K562 (cell line): ENCODE measurements around the gene TIMP2. TPM values are rescaled to one million over a fixed set of nuclear protein-coding genes. Genes with fewer than 3 reads are reported as not detected.
A peak's percentile ranks its signal among the peaks of the same experiment; 100 is the strongest.

Experiments
- BHLHE40 ChIP-seq: IDR thresholded peaks from 2 replicates; pipeline ENCODE4 v1.6.1; 2011; ENCODE audit warnings: low read length, improper control_type of control experiment
- POLR3A ChIP-seq: IDR thresholded peaks from 2 replicates; pipeline ENCODE4 v1.6.1; 2011; ENCODE audit warnings: borderline replicate concordance, mild to moderate bottlenecking, moderate library complexity; ENCODE audit not compliant: insufficient read length, insufficient read depth; ENCODE audit errors: extremely low read depth
- ZFP36 ChIP-seq: fragments of 150-350 bp; IDR thresholded peaks from 2 replicates; pipeline ENCODE4 v1.6.1; 2018; ENCODE audit warnings: low read length, low read depth; ENCODE audit not compliant: partially characterized antibody
- ZNF75A ChIP-seq: fragments of 450-650 bp; formaldehyde crosslinking; IDR thresholded peaks from 2 replicates; pipeline ENCODE4 v1.4.0; 2020; ENCODE audit warnings: mild to moderate bottlenecking
- polyA plus RNA-seq, 8 experiments: library from polyadenylated mRNA; depleted of rRNA in 4 of 8; stranded (reverse) in 5 of 8; unstranded in 3 of 8; fragments of >200 nt; fragmentation: Nextera tagmentation in 2 of 8; fragmentation: Illumina TruSeq in 1 of 8; extraction: Ambion mirVana in 2 of 8; extraction: Trizol in 1 of 8; gene quantifications; 2 replicates each; pipeline versions ENCODE4 v1.2.1 to v1.2.3, GENCODE V29; 2011 to 2014; ENCODE audit warnings: inconsistent platforms in 1 of 8, missing spikeins in 1 of 8
- total RNA-seq, 7 experiments: library from RNA; depleted of rRNA in 6 of 7; stranded (reverse); fragments of >200 nt in 6 of 7; fragmentation: Illumina TruSeq in 2 of 7; extraction: Trizol in 2 of 7; gene quantifications; 2 replicates each; pipeline versions ENCODE4 v1.2.1 to v1.2.3, GENCODE V29; 2011 to 2021; ENCODE audit warnings: low replicate concordance in 1 of 7
- TF ChIP-seq, protein P1 (sequence below): fragments of 250-450 bp; sonication (Bioruptor Pico); IDR thresholded peaks from 2 replicates; pipeline ENCODE4 v1.8.0; 2022; ENCODE audit warnings: inconsistent platforms
- TF ChIP-seq, protein P2 (sequence below), 2 experiments: fragments of 450-650 bp in 1 of 2; sonication (generic) in 1 of 2; formaldehyde crosslinking in 1 of 2; IDR thresholded peaks; 2 replicates each; pipeline versions ENCODE4 v1.7.1 to v1.9.0; 2016 to 2022; ENCODE audit warnings: inconsistent platforms in 1 of 2, mild to moderate bottlenecking in 1 of 2, missing genetic modification reagents in 1 of 2
- TF ChIP-seq, protein P3 (sequence below): fragments of 450-650 bp; IDR thresholded peaks from 2 replicates; pipeline ENCODE4 v1.7.1; 2018; ENCODE audit warnings: mild to moderate bottlenecking, low read depth; ENCODE audit not compliant: partially characterized antibody
- TF ChIP-seq, protein P4 (sequence below): fragments of 250-450 bp; sonication (Bioruptor Pico); IDR thresholded peaks from 2 replicates; pipeline ENCODE4 v1.8.0; 2022; ENCODE audit warnings: moderate library complexity, mild to moderate bottlenecking, inconsistent platforms

TIMP2 gene
- total and polyA plus RNA-seq, 9 of the 15 experiments (the other 6 are each of a cell fraction or from before 2014, with no cell fraction given): 0.55 TPM; not detected in 8

DNA sequence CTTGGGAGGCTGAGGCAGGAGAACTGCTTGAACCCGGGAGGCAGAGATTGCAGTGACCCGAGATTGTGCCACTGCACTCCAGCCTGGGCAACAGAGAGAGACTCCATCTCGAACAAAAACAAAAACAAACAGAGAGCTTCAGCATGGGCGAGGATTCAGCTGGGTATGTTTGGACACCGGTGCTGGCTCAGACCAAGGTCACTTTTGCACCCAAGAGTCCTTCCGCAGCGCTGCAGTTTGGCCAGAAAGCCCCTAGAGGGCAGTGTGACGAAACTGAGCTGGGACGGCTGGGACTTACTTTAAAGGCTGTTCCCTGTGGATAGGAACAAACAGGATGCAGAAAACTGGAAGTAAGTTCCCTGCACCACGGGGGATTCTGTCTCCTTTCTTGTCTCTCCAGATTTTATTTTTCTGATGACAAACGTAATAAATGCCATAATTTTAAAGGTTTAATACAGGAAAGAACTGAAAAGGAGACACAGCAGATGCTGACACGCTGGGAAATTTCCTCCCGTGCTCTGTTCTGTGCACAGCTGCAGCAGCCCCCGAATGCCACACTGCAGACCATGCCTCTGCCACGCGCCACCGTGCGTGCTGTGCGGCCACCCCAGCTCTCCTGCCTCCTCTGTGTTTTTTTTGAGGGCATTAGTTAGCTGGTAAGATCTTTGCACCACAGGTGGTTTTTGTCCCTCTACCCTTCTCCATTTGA lies 59.4 kb downstream of the TIMP2 start (continued):
- TF ChIP-seq, protein P1, sequence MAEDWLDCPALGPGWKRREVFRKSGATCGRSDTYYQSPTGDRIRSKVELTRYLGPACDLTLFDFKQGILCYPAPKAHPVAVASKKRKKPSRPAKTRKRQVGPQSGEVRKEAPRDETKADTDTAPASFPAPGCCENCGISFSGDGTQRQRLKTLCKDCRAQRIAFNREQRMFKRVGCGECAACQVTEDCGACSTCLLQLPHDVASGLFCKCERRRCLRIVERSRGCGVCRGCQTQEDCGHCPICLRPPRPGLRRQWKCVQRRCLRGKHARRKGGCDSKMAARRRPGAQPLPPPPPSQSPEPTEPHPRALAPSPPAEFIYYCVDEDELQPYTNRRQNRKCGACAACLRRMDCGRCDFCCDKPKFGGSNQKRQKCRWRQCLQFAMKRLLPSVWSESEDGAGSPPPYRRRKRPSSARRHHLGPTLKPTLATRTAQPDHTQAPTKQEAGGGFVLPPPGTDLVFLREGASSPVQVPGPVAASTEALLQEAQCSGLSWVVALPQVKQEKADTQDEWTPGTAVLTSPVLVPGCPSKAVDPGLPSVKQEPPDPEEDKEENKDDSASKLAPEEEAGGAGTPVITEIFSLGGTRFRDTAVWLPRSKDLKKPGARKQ (CRISPR knock-in tag): no peak
- TF ChIP-seq, protein P2, sequence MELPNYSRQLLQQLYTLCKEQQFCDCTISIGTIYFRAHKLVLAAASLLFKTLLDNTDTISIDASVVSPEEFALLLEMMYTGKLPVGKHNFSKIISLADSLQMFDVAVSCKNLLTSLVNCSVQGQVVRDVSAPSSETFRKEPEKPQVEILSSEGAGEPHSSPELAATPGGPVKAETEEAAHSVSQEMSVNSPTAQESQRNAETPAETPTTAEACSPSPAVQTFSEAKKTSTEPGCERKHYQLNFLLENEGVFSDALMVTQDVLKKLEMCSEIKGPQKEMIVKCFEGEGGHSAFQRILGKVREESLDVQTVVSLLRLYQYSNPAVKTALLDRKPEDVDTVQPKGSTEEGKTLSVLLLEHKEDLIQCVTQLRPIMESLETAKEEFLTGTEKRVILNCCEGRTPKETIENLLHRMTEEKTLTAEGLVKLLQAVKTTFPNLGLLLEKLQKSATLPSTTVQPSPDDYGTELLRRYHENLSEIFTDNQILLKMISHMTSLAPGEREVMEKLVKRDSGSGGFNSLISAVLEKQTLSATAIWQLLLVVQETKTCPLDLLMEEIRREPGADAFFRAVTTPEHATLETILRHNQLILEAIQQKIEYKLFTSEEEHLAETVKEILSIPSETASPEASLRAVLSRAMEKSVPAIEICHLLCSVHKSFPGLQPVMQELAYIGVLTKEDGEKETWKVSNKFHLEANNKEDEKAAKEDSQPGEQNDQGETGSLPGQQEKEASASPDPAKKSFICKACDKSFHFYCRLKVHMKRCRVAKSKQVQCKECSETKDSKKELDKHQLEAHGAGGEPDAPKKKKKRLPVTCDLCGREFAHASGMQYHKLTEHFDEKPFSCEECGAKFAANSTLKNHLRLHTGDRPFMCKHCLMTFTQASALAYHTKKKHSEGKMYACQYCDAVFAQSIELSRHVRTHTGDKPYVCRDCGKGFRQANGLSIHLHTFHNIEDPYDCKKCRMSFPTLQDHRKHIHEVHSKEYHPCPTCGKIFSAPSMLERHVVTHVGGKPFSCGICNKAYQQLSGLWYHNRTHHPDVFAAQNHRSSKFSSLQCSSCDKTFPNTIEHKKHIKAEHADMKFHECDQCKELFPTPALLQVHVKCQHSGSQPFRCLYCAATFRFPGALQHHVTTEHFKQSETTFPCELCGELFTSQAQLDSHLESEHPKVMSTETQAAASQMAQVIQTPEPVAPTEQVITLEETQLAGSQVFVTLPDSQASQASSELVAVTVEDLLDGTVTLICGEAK (IDR thresholded peaks at IDR 0.05): no peak
- TF ChIP-seq, protein P2 (CRISPR knock-in tag; IDR thresholded peaks at IDR 0.05): no peak
- TF ChIP-seq POLR3A (no peak), ZNF75A (CRISPR knock-in tag) (no peak), BHLHE40 (0 out of 2 replicates have a peak, but pooled peaks have one; percentile 12), ZFP36 (peak; percentile 14)
- TF ChIP-seq, protein P3, sequence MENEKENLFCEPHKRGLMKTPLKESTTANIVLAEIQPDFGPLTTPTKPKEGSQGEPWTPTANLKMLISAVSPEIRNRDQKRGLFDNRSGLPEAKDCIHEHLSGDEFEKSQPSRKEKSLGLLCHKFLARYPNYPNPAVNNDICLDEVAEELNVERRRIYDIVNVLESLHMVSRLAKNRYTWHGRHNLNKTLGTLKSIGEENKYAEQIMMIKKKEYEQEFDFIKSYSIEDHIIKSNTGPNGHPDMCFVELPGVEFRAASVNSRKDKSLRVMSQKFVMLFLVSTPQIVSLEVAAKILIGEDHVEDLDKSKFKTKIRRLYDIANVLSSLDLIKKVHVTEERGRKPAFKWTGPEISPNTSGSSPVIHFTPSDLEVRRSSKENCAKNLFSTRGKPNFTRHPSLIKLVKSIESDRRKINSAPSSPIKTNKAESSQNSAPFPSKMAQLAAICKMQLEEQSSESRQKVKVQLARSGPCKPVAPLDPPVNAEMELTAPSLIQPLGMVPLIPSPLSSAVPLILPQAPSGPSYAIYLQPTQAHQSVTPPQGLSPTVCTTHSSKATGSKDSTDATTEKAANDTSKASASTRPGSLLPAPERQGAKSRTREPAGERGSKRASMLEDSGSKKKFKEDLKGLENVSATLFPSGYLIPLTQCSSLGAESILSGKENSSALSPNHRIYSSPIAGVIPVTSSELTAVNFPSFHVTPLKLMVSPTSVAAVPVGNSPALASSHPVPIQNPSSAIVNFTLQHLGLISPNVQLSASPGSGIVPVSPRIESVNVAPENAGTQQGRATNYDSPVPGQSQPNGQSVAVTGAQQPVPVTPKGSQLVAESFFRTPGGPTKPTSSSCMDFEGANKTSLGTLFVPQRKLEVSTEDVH: no peak
- TF ChIP-seq, protein P4, sequence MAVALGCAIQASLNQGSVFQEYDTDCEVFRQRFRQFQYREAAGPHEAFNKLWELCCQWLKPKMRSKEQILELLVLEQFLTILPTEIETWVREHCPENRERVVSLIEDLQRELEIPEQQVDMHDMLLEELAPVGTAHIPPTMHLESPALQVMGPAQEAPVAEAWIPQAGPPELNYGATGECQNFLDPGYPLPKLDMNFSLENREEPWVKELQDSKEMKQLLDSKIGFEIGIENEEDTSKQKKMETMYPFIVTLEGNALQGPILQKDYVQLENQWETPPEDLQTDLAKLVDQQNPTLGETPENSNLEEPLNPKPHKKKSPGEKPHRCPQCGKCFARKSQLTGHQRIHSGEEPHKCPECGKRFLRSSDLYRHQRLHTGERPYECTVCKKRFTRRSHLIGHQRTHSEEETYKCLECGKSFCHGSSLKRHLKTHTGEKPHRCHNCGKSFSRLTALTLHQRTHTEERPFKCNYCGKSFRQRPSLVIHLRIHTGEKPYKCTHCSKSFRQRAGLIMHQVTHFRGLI (CRISPR knock-in tag): no peak
